ENCODE data around the gene ALDH3A2. TPM values are rescaled to one million over a fixed set of nuclear protein-coding genes. Genes with fewer than 3 reads are reported as not detected.
"Not testable (repeated sequence)": the region's sequence is repeated elsewhere in the genome, so short reads cannot be mapped to it uniquely, and the experiment has no call there.

The ALDH3A2 gene
- total RNA-seq, 1 donor from 2014 or later = 154 TPM

GRCh38 chr17:19649274-19649541 lies 657 bp downstream of the ALDH3A2 start:
- no peak for DNase-seq (ENCODE audit: low spot score)
- ATAC-seq = no peak

GRCh38 chr17:19650826-19651225 lies 2.3 kb downstream of the ALDH3A2 start:
- ATAC-seq (no peak), DNase-seq (ENCODE audit: low spot score) (no peak)

- DNase-seq (ENCODE audit: low spot score) = no peak
- ATAC-seq = no peak
Measured at GRCh38 chr17:19651451-19652238, 3.1 kb downstream of the ALDH3A2 start.

DNA sequence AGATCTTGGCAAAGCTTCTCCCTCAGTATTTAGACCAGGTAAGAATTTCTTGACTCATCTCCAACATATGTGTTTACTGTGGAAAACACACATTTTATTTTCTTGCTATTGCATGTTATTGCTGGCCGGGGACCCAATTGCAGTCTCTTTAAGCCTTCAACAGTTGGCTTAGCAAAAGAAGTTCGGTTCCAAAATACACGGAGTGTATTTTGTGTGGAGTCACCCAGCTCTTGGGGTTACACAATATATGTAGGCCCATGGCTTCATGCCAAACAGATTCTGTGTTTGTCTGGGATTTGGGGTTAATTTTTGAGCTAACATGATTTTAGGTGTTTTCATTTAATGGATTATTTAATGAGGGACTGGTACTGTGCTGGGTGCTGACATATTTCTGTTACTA lies 4.0 kb downstream of the ALDH3A2 start:
- DNase-seq (ENCODE audit: low spot score) (peak; percentile 76), ATAC-seq (peak; percentile 5)

- DNase-seq (ENCODE audit: low spot score) (no peak), ATAC-seq (no peak)
Measured at GRCh38 chr17:19654342-19654886, 5.9 kb downstream of the ALDH3A2 start.

GRCh38 chr17:19654896-19655295 lies 6.3 kb downstream of the ALDH3A2 start:
- ATAC-seq (no peak), DNase-seq (ENCODE audit: low spot score) (no peak)

GRCh38 chr17:19656336-19656735 lies 7.8 kb downstream of the ALDH3A2 start:
- ATAC-seq (peak; percentile 25), DNase-seq (ENCODE audit: low spot score) (peak; percentile 68)

DNA sequence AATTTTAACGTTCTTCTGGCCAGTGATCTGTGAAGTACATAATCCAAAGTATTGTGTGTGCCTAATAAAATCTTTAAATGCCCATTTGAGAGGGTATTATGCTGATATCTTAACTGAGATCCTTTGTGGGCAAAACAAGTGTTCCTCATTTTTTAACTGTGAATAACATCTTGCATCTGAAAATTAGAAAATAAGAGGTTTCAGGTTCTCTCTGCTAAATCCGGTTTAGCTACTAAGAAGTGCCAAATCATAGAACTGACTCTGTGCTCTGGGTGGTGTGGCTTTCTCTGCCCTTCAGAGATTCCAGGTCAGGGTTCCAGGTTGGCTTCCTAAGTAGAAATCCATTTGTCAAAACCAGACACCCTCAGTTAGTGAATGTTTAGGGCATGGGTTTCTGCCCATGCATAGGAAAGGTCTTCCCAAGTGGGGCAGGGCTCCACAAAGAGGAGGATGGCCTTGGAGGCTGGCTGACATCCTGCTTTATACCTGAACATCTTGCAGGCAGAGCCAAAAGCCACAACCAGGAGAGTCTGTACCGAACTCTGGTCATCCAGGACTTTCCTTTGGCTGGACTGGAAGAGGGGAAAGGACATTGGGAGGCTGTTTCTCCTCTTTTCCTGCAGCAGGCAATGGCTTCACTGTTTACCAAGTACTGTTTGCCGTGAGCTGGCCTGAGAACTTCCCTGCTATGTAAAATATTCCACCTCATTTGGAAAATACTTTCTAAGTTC lies 8.5 kb downstream of the ALDH3A2 start:
- peak; percentile 55 for ATAC-seq
- DNase-seq (ENCODE audit: low spot score) = peak; percentile 68

- no peak for DNase-seq (ENCODE audit: low spot score)
- peak; percentile 41 for ATAC-seq
Measured at GRCh38 chr17:19659366-19660177, 11.0 kb downstream of the ALDH3A2 start.

DNA sequence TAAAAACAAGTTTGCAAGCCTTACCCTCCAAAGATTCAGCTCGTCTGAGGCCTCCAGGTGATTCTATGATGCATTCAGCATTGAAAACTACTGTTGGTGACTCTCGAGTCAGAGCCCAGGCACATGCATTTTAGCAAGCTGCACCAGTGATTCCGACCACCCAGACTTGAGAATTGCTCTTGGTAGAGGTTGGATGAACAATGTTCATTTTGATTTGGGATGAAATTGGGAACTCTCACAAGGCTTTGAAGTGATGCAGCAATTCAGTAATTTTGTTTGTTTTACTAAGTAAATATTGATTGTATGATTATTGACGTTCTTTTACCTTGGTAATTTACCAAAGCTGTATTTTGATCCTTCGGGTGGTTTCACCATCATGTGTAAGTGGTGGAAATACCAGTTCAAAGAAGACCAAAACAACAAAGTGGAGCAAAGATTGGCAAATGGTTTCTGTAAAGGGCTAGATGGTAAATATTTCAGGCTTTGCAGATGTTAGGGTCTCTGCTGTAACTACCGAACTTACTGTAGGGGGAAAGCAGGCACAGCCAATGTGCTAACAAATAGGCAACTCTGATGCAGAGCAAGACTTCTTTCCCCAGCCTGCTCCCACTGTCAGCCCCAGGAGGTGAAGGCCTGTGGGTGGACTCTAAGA lies 11.8 kb downstream of the ALDH3A2 start:
- no peak for DNase-seq (ENCODE audit: low spot score)
- ATAC-seq = peak; percentile 45

DNA sequence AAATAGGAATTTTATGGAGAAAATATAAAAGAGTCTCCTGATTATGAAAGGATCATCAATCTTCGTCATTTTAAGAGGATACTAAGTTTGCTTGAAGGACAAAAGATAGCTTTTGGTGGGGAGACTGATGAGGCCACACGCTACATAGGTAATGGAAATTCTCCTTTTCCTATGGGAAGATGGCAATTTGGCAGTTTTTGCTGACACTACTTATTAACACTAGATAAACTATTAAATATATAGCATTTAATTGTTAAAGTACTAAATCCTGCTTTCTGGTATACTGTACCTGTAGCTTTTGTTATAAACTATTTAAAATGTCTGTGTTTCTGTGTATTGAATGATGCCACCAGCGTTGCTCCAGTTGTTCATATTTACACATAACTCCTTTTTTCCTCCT lies 12.6 kb downstream of the ALDH3A2 start:
- no peak for DNase-seq (ENCODE audit: low spot score)
- ATAC-seq = no peak

DNA sequence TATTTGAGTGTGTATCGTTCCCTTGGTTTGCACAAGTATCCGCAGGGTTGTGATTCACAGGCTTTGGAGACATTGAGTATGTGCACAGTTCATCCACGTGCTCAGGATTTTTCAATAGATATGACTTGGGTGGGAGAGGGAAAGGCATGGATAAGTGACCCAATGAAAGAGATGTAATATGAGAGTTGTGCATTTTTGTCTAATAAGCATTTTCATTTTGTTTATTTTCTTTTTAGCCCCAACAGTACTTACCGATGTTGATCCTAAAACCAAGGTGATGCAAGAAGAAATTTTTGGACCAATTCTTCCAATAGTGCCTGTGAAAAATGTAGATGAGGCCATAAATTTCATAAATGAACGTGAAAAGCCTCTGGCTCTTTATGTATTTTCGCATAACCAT lies 14.5 kb downstream of the ALDH3A2 start:
- no peak for ATAC-seq
- no peak for DNase-seq (ENCODE audit: low spot score)

DNA sequence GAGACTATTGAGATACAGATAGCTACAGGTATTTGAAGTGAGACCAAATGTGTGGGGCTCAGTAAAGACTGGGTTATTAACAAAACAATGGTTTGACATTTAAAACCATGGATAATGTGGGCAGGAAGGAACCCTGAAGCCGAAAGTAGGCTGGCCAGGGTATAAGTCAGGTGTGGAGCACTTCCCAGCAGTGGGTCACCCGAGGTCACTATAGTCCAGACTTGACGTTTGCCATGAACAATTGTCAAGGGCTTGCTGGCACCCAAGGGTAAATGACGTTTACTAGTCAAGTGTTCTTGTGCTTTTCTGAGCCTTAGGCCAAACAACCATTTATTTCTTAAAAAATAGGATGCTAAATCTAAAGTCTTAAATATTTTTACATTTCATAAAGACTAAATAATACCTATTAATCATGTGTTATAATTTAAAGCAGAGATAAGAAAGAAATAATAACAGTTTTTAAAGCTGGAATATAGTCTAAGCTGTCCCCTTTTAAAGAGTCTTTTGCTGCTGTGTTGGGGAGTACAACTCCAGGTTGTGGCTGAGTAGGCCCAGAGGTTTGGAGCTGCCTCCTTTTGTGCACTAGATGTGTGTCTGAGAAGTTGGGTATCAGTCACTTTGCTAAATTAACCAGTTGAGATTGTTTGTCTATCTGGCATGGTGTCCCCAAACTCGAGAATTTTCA lies 15.7 kb downstream of the ALDH3A2 start:
- no peak for ATAC-seq
- no peak for DNase-seq (ENCODE audit: low spot score)

DNA sequence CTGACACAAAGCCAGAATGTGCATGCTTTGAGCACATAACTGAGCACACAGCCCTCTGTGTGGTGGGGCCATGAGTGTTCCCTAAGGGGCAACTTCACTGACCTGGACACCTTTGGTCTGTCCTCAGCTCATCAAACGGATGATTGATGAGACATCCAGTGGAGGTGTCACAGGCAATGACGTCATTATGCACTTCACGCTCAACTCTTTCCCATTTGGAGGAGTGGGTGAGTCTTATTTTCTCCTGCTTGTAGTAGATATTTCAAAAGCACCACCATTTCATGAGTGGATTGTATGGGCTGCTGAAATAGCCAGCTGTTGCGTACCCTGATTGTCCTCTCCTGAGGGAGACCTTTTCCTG lies 16.2 kb downstream of the ALDH3A2 start:
- ATAC-seq = no peak
- no peak for DNase-seq (ENCODE audit: low spot score)

DNA sequence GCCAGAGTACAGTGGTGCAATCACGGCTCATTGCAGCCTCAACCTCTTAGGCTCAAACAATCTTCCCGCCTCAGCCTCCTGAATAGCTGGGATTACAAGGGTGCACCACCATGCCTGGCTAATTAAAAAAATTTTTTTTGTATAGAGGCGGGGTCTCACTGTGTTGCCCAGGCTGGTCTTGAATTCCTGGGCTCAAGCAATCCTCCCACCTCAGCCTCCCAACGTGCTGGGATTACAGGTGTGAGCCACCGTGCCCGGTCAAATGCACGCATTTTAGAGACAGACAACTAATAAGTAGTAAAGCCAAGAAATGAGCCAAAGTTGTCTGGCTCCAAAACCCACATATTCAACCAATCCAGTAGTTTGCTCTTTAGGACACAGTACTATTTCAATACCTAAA lies 21.1 kb downstream of the ALDH3A2 start:
- not testable (repeated sequence) for ATAC-seq; DNase-seq (ENCODE audit: low spot score)

DNA sequence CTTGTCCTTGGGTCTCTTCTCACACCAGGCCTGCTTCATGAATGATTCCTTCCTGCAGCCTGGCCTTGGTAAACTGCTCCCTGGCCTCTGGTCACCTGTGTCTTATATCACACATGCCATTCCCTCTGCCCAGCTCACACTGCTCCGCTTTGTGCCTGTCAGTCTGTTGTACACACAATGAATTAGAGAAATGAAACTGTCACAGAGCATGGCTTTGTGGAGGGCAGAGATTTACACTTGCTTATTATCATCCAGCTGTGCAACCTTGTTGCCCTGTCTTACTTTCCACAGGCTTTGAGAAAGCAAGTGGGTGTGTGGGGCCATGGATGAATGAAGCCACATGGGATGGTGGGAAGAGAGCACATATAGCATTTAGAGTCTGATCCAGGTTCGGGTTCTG lies 22.4 kb downstream of the ALDH3A2 start:
- peak; percentile 3 for ATAC-seq
- DNase-seq (ENCODE audit: low spot score) = no peak

DNA sequence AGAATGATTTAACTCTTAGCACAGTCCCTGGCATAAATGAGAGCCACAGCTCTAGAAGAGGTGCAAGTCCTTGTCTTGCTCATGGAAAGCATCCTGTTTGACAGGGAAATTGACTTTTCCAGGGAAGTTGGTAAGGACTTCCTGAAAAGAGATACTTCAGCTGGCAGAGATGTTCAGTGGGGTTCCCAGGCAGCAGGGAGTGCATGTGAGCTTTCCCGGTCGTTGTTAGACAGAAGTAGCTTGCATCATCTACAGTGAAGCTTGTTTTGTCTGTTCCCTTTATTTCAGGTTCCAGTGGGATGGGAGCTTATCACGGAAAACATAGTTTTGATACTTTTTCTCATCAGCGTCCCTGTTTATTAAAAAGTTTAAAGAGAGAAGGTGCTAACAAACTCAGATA lies 22.9 kb downstream of the ALDH3A2 start:
- DNase-seq (ENCODE audit: low spot score) = no peak
- ATAC-seq = peak; percentile 53

DNA sequence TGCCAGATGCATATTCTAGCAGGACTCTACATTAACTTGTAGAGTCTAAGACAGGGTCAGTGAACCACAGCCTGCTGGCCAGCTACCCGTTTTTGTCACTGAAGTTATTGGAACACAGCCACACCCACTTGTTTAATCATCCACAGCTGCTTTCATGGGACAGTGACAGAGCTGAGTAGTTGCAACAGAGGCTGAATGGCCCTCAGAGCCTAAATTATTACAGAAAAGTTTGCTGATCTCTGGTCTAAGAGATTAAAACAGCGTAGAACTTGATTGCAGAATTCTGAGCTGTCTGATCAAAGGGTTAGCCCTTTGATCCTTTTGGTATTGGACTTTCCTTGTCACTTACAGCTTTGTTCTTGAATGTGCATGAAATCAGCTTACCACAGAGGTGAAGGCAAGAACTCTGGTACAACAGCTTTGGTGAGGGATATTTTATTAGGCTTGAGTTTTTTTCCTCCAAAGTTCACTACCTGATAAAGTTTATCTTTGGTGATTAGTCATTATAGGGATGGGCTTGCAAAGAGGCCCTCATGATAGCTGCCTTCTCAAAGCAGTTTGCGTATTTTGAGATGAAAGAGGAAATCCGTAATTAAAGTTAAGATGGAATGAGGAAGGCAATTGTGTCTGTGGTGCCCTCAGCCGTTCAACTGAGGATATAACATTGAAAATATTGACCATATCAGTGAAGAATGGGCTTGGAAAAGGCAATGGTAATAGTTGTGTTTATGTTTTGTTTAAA lies 23.6 kb downstream of the ALDH3A2 start:
- peak; percentile 85 for ATAC-seq
- DNase-seq (ENCODE audit: low spot score) = peak; percentile 88

GRCh38 chr17:19673623-19674022 lies 25.1 kb downstream of the ALDH3A2 start:
- DNase-seq (ENCODE audit: low spot score) (no peak), ATAC-seq (no peak)

- DNase-seq (ENCODE audit: low spot score) (no peak), ATAC-seq (no peak)
Measured at GRCh38 chr17:19676896-19677295, 28.3 kb downstream of the ALDH3A2 start.

Data from left lobe of liver (tissue), 2 donors.